Measurements from ENCODE around the gene RPS3A.

- no peak for TF ChIP-seq CTCF (IDR thresholded peaks at IDR 0.05)
- no peak for TF ChIP-seq POLR2A (IDR thresholded peaks at IDR 0.05)
Measured at GRCh38 chr4:151105454-151106032, 6.1 kb downstream of the RPS3A start.
